IPS DF 19.7 (cell line): ENCODE data around the gene RIC1.
"Not testable (repeated sequence)": the region's sequence is repeated elsewhere in the genome, so short reads cannot be mapped to it uniquely, and the experiment has no call there.

ENCODE experiments used
- DNase-seq: peaks from one replicate; pipeline ENCODE4 v3.0.0-alpha.2; 2013; ENCODE audit warnings: low read depth, low spot score

Gene RIC1

DNA sequence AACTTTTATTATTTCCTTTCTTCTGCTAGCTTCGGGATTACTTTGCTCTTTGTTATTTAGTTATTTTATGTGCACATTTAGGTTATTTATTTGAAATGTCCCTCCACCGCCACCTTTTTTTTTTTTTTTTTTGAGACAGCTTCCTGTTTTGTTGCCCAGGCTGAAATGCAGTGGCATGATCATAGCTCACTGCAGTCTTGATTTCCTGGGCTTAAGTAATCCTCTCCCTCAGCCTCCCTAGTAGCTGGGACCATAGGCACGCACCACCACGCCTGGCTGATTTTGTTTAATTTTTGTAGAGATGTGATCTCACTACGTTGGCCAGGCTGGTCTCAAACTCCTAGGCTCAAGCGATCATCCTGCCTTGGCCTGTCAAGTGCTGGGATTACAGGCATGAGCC is 38.5 kb downstream of the RIC1 start:
- DNase-seq = no peak

DNA sequence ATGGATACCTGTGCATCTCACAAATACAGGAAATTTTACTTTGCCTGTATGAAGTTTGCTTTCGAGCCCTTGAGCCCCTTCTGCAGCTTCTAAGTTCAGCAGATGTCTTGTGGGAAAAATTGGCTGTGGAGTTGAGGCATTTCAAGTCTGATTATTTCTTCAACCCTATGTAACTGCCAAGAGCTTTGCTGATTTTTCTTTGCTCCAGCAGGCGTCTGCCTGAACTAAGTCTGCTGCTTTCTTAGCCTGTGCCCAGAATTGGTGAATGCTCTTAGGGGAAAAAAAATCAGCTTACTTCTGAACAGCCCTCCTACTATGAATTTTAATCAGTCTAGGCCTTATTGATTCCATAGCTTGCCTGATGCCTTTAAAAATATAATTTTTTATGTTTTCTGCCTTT is 41.2 kb downstream of the RIC1 start:
- DNase-seq = no peak

DNA sequence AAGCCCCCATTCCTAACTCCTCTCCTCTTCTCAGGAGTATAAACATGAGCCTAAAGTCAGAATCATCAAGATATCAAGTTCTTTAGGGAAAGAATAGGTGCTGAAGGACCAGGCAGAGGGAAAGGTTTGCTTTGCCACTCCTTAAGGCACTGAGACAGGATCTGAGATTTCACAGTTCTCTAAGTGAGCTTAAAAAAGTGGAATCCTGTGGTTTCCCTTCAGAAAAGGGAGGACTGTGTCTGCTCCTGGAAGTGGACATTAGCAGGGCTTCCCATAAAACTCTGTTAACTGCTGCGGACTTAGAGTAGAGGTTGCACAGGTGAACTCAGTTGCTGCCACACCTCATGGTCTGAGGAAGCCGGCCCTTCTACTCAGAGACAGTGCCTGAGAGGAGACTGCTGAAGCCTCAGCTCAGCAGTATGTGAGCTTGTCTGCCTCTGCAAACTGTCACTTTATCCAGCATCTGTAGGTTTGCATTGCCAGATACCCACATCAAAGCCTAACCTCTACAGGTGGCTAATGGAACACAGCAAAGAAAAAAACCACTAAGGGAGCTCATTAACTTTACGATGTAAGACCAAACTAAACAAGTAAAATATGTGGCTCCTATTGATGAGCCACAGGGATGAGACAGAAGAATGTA is 42.9 kb downstream of the RIC1 start:
- no peak for DNase-seq

GRCh38 chr9:5675046-5675445 is 46.1 kb downstream of the RIC1 start:
- DNase-seq = not testable (repeated sequence)

DNA sequence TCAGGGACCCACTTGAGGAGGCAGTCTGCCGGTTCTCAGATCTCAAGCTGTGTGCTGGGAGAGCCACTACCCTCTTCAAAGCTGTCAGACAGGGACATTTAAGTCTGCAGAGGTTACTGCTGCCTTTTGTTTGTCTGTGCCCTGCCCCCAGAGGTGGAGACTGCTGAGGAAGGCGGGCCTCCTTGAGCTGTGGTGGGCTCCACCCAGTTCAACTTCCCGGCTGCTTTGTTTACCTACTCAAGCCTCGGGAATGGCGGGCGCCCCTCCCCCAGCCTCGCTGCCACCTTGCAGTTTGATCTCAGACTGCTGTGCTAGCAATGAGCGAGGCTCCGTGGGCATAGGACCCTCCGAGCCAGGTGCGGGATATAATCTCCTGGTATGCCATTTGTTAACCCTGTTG is 54.7 kb downstream of the RIC1 start:
- not testable (repeated sequence) for DNase-seq

DNA sequence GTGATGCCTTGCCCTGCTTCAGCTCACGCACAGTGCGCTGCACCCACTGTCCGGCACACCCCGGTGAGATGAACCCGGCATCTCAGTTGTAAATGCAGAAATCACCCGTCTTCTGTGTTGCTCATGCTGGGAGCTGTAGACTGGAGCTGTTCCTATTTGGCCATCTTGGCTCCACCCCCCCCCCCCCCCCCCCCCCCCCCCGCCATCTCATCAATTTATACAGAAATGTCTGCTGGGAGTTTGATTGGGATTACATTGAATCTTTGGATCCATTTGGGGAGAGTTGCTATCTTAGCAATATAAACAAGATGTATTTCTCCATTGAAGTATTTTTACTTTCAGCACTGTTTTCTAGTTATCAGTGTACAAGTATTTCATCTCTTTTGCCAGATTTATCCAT is 55.2 kb downstream of the RIC1 start:
- DNase-seq = no peak

GRCh38 chr9:5688109-5688508 is 59.2 kb downstream of the RIC1 start:
- no peak for DNase-seq

DNA sequence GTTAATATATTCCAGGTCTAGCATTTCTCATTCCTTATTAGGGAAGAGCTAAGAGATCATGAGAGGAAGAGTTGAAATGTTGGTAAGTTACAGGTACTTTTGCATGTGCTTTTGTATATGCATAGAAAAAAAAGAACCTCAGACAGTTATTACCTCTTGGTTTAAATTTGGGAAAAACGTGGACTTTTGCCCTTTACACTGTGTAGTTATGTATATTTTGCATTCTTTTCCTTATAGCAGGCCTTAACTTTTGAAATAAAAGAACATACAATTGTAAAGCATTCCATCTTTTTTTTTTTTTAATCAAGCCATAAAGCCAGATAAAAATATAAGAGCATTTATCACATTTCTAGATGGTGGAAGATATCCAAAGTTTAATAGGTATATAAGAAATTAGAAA is 61.4 kb downstream of the RIC1 start:
- no peak for DNase-seq

GRCh38 chr9:5695860-5696259 is 67.0 kb downstream of the RIC1 start:
- no peak for DNase-seq

DNA sequence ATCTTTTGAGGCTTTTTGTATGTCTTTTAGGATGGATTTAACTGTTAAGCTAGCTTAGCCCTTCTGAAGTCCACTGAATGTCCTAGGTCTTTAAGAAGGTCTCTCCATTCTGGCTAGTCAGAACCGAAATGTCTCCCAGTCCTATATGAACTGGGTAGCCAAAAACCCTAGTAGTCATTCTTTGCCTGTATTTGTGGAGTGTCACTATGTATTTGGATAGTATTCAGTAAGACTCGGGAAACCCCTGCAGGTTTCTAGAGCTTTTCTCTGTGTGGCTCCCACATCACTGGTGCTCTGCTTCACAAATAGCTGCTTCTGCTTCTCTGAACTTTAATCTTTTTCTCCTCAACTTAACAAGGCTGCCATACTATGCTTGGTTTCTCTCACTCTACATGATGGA is 68.0 kb downstream of the RIC1 start:
- DNase-seq = no peak

DNA sequence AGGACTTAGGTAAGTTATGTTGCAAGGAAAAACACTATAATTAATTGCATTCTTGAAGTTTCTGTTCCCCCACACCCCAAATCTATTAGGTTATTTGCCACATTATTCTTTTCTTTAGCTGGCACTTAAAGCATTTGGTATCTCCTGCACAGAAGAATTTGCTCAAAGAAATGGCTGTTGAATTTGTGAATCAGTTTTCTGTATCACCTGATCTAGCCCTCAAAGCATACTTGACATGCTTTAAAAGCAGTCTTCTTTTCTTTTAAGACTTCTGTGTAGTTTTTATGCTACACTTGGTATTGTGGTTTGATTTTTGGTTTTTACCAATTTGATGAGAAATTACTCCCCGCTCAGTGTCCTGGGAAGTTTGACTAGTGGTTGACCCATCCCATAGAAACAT is 69.1 kb downstream of the RIC1 start:
- DNase-seq = no peak

GRCh38 chr9:5698810-5699556 is 70.1 kb downstream of the RIC1 start:
- DNase-seq = no peak

- no peak for DNase-seq
Observed at GRCh38 chr9:5708414-5708813, 79.5 kb downstream of the RIC1 start.

- DNase-seq = no peak
Observed at GRCh38 chr9:5712651-5713390, 83.9 kb downstream of the RIC1 start.

DNA sequence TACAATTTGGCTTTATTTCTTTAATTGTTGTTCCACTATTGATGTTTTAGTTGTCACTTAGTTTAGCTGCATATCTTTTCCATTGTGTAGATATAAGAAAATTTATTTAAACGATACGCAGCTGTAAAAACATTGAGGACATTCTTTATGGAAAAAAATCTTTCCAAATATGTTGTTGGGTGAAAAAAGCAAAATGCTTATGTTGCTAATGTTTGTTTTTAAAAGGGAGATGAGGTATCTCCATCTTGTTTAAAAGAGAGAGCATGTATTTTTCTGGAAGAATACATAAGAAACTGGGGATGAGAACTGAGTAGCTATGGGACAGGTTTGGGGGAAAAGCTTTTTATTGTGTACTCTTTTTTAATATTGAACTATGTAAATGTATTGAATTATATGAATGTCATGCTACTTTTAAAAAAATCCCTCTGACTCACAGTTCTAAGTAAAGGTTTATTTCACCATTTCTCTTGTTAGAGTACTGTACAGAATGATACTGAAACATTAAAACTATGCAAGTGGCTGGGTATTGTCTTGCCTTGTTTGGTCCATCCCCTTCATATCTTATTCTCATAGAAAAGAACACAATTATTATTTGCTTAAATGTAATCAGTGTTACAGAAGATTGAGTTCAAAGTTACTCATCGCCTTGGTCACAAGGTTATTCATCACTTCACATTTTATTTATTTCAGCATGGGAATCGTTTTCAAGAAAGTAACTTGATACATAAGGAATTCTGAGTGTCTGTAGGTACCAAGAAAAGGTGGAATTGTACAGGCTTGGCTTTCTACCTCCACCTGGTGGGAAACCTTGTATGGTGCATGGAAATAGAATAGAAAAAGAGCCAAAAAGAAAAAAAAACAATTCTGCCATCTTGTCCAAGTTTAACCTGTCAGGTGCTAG is 85.8 kb downstream of the RIC1 start:
- DNase-seq = no peak

DNA sequence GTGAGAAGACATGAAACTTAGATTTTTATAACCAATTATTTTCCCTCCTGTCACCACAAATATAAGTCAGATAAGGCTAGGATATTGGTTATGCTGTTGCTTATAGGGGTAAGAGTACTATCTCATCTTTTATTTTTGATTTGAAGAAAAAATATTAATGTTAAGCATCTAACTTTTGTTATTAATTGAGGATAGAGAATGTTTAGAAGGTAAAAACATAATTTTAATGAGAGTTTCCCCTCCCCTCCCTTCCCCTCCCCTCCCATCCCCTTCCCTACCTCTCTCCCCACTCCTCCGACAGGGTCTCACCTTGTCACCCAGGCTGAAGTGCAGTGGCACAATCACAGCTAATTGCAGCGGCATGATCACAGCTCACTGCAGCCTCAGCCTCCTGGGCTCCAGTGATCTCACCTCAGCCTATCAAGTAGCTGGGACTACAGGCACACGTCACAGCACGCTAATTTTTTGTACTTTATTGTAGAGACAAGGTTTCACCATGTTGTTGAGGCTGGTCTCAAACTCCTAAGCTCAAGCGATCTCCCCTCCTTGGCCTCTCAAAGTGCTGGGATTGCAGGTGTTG is 86.7 kb downstream of the RIC1 start:
- DNase-seq = no peak

GRCh38 chr9:5717434-5717833 is 88.5 kb downstream of the RIC1 start:
- not testable (repeated sequence) for DNase-seq

DNA sequence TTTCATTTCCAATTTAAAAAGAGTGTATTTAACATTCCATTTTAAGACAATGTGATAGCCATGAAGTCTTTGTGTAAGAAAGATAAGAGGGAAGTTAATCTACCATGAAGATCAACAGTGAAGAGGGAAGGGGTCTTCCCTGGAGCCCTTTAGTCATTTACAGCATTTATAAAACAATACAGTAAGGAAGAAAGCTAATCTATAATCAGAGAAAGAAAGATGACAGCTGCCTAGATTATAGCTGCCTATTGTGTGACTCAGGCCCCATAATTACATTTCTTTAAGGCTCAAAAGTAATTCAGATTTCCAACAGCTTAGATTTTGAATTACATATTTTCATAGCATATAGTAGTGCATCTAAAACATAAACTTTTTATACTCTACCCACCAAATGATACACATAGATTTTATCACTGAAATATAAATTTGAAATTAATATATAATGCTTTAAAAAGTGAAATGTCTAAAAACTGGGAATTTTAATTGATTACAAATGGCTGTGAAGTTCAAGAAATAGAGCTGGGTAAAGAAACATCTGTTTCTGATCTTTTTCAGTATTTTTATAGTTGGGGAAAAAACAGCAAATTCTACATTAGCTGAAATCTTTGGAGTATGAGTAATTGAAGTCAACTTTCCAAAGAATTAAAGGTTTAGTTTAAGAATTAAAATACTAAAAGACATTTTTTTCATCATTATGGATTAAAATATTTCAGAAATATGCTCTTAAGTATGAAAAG is 89.6 kb downstream of the RIC1 start:
- no peak for DNase-seq

GRCh38 chr9:5719100-5719926 is 90.4 kb downstream of the RIC1 start:
- DNase-seq = no peak

GRCh38 chr9:5720151-5720550 is 91.2 kb downstream of the RIC1 start:
- no peak for DNase-seq
